ENCODE results near the gene SALL4.
"Not testable (repeated sequence)": the region's sequence is repeated elsewhere in the genome, so short reads cannot be mapped to it uniquely, and the experiment has no call there.

SALL4 gene

DNA sequence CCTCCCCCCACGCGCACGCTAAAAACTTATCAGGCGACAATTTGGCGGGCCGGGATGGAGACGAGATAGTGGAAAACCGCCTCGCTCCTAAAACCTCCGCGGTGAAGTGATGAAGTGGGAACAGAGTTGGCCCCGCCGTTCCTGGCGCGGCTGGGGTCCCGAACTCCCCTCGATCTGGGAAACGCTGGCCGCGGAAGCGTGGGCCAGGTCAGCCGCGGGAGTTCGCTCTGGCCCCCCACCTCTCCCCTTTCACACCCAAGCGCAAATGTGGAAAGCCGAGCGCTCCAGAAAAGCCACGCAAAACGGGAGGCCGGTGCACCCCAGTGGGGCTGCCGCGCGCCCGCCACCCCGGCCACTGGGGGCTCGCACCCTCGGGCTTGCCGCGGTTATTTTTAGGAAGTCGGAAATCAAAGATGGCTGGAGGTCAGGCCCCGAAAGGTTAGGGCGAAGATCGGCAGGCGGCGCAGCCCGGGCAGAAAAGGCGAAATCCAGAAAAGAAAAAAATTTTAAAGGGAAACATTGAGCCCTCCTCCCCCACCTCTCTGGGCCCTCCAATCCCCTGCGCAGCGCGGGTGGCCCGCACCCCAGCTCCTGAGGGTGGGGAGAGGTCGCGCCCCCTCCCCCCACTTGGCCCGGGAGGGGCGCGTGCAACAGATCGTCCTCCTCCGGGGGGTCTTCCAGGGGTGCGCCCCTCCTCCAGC, 1.0 kb downstream of the SALL4 start:
- no peak for DNase-seq (ENCODE audit: low read depth)

DNA sequence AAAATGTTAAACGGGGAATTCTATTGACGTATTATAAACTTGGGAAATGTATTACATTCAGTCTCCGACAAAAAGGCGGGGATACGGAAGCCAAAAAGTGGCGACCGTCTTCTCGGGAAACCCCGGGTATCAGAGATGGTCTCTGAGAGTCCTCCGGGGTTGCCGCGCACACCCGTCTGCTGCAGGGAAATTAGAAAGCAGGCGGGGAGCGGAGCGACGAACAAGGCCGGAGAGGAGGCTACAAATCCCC, 1.5 kb downstream of the SALL4 start:
- DNase-seq (ENCODE audit: low read depth) = no peak

DNA sequence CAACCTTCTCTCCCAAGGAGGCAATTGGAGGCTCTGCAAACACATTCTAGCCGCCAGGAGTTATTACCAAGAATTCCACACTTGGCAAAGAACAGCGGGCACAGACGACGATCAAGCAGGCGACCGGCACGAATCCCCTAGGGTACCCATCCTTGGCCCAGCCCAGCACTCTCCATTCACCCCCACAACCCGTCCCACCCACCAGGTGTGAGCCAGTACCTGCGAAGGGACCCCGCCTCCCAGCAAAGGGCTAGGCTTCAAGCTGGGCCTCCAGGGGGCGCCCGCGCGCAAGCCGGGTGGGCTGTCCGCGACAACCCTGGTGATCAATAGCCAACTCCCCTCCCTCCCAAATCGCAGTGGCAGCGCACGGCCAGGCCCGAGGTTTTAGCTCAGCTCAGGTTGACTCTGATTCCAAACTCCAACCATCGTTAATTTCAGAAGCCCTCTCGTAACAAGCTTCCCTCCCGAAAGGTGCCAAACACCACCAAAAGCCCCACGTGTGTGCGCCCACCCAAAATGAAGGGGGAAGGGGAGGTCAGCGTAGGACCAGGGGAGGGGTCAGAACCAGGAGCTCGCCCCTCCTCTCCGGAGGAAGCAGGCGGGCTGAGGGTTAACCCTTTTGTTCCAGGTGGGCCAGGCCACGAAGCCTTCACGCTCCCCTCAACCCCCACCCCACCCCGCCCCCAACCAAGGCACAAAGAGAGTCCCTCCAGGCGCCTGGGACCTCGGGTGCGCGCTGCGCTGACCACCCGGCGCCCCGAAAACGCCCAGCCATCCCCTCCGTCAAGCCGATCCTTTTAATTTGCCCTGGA, 2.1 kb downstream of the SALL4 start:
- peak; percentile 8 for DNase-seq (ENCODE audit: low read depth)

DNA sequence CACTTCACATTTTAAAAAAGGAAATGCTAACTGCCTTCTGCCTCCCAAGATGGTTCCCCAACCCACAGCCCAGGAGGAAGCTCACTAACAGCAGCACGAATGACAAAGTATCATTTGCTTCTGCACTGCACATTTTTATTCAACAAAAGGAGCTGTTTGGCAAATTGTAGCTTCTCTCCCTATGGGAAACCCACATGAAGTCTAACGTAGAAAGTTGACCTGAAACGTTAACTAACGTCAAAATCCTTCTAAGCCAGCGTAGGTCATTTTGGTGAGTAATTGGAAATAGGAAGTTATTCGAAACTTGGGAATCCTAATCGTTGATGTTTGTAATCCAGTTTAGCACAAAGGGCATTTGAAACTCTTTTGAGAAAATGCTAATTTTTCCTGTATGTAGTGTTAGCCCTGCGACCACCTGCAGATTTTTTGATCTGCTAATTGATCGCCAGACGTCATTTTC, 2.9 kb downstream of the SALL4 start:
- DNase-seq (ENCODE audit: low read depth) = no peak

DNA sequence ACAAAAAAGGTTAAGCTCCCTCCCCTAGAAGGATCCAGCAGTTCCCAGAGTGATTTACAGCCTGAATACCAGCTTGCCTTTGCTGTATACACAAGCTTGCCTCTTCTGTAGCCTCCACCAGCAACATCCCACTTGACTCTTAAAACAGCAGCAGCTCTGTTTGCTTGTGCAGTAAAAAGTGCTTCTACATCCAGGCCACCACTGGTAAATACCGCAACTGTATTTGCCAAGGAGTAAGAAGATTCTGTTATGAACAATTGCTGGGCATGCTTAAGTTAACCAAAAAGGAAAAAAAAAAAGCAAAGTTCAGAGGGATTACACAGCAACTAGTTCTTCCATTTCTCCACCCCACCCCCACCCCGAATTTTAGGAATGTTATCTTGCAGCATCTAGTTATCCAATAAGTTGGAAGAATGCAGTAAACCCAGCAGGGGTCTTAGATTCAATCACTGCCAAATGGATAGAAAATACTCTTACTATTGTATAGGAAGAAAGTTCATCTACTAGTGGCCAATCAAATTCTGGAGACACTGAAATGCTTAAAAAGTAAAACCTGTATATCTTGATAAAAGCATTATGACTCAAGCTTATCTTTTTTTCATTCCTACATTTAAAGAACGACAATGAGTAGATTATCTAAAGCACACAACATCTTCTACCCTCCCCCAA, 4.8 kb downstream of the SALL4 start:
- no peak for DNase-seq (ENCODE audit: low read depth)

DNA sequence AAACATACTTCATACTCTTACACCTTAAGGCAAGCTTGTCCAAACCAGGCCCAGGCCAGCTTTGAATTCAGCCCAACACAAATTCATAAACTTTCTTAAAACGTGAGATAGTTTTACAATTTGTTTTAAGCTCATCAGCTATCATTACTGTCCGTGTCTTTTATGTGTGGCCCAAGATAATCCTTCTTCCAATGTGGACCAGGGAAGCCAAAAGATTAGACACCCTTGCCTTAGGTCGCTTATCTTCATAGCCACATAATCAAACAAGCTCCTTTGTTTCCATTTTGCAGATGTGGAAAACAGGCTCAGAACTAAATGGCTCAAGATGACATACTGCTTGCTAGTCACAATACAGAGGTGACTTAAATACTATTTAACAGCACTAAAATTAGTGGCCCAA, 6.0 kb downstream of the SALL4 start:
- no peak for DNase-seq (ENCODE audit: low read depth)

DNA sequence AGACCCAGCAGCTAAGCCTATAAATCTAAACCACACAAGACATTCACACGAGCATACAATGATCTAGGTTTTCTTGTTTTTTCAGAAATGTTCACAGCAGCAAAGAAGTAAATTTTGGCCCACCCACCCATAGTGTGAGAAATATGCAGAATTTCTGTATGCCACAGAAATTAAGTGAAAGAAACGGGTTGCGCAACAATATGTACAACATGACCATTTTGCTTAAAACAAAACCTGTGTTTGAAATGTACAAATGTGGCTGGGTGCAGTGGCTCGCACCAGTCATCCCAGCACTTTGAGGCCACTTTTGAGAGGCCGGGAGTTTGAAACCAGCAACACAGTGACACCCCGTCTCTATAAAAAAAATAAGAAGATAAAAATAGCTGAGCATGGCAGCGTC, 9.4 kb downstream of the SALL4 start:
- DNase-seq (ENCODE audit: low read depth) = no peak

DNA sequence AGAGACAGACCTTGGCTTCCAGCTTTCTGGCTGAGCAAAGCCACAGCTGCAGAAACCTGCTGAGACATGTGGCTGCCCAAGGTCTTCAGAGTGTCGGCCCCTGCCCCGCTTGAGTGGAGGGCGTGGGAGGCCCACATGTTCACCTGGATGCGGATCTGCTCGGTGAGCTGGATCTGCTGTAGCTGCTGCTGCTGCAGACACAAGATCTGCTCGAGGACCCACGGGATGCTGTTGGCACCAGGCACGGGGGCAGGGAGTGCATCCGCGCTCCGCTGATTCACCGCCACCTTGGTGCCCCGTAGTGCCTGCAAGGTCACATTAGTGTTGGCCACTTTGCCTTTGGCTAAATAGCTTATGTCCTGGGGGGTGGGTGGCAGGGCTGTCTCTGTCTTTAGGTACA, 10.7 kb downstream of the SALL4 start:
- DNase-seq (ENCODE audit: low read depth) = no peak

DNA sequence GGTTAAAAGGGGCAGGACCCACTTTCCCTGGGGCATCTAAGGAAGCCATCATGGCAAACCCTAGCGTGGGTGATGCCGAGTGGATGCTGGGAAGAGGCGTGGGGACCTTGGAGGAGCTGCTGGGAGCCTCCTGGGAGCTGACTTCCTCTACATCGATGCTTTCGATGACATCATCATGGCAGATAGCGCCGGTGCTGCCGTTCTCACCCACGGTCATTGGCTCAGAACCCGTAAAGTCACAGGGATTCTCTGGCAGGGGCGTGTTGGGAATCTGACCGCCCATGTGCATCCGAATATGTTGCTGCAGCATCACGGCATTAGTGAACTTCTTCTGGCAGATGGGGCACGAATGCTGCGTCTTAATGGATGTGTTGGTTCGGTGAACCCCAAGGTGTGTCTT, 12.1 kb downstream of the SALL4 start:
- no peak for DNase-seq (ENCODE audit: low read depth)

DNA sequence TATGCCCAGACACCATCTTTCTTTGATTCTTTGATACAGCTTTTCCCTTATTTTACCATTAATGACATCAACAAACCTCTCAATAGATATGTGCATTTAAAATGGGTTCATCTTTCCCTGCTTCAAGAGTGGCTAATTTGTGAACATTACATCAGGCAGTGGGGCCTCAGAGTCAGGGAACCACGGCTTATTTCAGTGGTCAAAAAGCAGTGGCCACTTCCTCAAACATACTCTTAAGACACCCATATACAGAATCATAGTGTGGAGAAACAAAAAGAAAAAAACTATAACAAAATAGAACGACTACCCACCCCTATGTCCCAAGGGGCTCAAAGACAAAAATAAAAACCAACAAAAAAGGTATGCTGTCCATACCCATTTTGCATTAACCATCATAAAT, 12.9 kb downstream of the SALL4 start:
- no peak for DNase-seq (ENCODE audit: low read depth)

DNA sequence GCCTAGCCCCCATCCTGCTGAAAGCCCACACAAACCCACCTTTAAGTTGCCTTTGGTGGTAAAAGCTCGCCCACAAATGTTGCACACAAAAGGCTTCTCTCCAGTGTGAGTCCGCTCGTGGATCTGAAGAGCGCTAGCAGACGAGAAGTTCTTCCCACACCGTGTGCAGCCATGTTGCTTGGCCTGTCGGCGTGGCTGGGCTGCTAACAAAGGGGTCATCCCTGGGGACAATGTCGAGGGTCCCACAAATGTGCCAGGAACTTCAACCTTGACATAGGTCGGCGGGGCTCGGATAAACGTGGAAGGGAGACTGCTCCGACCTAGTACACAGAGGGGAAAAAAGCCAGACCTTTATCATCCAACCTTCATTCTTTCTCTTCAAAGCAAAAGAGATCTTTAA, 13.5 kb downstream of the SALL4 start:
- DNase-seq (ENCODE audit: low read depth) = no peak

DNA sequence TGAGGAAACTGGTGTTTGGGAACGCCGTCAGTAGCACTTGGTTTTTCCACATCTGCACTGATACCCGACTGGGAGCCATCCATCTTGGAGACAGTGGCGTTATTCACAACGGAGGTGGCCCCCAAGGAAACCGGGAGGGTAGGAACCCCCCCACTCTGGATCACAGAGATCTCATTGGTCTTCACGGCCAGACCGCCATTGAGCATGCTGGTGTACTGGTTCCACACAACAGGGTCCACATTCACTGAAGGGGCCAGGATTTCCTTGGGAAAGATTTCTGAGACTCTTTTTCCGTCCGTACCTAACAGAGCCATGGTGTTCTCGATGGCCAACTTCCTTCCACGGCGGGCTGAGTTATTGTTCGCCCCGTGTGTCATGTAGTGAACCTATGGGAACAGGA, 18.0 kb downstream of the SALL4 start:
- DNase-seq (ENCODE audit: low read depth) = no peak

DNA sequence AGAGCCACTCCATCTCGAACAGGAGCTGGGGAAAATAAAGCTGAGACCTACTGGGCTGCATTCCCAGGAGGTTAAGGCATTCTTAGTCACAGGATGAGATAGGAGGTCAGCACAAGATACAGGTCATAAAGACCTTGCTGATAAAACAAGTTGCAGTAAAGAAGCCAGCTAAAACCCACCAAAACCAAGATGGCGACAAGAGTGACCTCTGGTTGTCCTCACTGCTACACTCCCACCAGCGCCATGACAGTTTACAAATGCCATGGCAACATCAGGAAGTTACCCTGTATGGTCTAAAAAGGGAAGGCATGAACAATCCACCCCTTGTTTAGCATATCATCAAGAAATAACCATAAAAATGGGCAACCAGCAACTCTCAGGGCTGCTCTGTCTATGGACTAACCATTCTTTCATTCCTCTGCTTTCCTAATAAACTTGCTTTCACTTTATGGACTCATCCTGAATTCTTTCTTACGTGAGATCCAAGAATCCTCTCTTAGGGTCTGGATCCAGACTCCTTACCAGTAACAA, 24.0 kb downstream of the SALL4 start:
- not testable (repeated sequence) for DNase-seq (ENCODE audit: low read depth)

DNA sequence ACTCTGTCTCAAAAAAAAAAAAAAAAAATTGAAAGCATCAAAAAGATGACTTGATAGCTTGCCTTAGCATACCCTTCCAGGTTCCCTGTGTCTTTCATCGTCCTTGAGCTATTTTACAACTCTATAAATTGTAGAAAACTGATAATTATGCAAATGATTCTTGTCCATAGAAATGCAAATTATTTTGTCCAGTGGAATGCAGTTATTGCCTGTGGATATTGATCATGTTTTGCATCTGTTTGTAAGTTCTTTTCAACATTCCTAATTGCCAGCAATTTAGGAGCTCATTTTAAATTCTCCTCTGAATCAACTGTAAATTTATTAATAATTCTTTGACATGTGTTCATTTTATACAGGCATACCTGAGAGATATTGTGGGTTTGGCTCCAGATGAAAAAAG, 27.1 kb downstream of the SALL4 start:
- DNase-seq (ENCODE audit: low read depth) = no peak

DNA sequence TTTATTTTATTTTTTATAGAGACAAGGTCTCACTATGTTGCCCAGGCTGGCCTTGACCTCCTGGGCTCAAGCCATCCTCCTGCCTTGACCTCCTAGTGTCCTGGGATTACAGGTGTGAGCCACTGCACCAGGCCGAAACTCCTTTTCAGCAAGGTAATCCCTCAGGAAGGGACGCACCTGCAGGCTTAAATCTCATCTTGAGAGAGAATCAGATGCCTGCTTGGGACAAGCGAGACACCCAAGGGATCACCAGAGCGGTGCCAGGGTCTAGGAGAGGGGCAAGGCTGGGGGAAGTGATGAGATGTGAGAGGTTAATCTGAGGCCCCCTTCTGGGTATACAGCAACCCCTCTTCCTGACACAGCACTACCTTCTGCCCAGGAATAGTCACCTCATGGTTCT, 30.1 kb downstream of the SALL4 start:
- DNase-seq (ENCODE audit: low read depth) = no peak

DNA sequence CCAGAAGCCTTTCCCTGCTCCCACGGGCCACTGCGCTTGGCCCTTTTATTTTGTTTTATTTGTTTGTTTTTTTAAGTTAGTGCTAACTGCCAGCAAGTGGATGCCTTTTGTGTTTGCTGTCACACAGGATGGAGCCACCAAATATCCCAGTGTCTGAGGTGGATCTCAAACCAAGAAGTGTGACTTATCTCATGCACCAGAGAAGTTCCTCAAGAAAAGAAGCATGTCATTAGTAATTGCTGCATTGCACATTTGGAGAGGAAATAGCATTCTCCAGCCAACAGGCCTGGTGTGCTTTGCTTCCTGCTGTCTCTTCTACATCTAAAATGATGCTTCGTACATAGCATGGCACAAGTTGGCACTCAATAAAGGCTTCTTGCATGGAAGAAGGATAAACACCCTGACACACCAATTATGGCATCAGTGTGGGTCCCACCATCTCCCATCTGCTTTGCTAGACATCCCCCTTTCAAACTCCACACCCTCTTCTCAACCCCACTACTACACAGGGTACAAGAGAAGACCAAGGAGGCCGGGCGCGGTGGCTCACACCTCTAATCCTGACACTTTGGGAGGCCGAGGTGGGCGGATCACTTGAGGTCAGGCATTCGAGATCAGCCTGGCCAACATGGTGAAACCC, 32.2 kb downstream of the SALL4 start:
- no peak for DNase-seq (ENCODE audit: low read depth)

DNA sequence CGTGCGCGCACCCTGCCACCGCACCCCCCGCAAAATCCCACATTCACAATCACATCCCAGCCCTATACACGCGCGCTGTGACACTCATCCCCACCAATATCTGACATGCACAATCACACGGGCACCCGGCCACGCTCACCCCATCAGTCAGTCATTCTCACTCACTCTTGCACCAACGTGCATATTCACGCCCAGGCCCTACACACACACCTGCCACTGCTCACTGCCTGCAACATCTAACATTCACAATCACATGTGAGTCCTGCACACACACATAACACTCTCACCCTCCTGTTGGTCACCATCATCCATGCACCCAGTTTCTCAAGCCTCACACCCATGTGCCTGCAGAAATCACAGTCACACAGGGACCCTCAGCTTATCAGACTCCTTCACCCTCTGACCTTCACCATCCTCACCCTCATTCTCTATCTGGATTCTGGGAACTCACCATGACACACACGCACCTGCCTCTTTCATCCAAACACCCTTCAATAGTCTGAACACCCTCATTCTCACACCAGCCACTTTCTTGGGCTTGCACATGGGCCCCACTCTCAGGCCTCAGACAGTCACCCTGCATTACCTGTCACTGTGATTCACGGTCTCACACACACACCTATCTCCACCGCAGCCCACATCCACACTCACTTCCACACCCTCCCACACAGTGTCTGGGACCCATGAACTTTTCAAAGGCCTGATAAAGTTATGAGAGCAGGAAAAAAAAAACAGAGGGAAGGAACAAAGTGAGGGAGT, 33.4 kb downstream of the SALL4 start:
- DNase-seq (ENCODE audit: low read depth) = no peak

DNA sequence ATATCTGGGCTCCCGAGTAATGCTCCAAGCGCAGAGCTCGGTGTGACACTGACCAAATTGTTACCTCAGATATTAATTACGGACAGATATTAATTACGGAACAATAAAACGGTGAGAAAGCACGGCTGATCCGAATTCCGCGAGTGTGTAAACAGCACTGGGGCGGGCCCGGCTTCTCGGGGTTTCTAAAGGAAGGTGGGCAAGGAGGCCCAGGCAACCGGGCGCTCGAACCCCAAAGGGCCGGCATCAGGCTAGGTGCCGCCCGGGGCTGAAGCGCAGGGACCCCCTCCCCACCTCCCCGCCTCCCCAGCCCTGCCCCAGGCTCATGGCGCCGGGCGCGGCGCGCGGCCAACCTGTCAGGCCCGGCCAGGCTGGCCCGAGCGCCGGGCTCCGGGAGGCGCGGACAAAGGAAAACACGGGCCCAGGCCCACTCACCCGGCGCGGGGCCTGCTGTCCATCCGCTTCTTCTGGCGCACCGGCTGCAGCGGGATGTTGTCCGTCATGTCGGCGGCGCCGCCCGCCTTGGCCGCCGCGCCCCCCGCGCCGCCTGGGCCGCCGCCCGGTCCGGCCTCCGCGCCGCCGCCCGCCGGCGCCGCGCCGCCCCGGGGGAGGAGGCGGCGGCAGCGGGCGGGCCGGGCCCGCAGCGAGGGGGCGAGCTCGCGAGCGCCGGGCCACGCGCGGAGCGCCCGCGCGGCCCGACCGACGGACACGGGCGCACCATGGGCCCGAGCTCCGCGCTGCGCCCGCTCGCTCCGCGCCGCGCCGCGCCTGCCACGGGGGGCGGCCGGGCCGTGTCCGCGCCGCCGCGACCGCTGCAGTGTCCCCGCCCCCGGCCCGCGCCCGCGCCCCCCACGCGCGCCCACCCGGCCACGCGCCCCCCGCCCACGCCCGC, 34.2 kb downstream of the SALL4 start, which contains the start of gene ATP9A:
TSS of gene ATP9A (minus strand) at position 524 of the 892 bp plus-strand sequence. CDS start at position 503, 21 bp downstream.
- no peak for DNase-seq (ENCODE audit: low read depth)

DNA sequence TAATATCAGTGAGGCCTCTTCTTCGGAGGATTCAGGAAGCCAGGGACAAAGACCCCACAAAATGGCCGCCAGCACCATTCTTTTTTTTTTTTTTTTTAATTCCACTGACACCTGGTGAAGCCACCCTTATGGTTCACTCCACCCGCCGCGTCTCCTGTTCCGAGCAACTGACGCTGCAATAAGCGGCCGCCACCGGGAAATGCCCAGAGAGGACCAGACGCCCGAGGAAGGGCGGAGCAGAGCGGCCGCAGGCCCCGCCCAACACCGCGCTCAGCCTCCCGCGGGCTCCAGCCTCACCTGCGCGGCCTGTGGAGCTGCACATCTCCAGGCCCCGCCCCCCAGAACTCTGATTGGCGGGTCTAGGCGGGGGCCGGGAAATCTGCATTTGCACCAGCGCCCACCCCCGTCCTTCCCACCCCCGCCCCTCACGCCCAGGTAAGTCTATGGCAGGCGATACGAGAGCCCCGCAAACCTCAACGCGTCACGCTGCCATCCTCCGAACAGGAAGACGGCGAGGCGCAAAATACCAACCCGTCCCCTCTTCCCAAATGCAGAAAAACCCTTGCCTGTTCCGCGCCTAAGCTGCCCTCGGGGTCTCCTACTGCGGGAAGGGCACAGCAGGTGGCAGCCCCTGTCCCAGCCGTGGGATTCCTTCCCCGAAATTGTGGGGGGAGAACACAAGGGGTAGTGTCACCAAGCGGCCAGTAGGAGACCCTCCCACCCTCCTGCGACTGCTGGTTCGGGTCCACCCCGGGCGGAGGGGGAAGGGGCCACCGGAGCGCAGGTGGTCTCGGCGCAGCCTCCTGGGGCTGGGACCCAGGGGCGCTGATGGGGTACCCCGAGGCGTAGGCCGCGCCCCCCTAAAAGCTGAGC, 35.1 kb downstream of the SALL4 start:
- DNase-seq (ENCODE audit: low read depth) = peak; percentile 18

DNA sequence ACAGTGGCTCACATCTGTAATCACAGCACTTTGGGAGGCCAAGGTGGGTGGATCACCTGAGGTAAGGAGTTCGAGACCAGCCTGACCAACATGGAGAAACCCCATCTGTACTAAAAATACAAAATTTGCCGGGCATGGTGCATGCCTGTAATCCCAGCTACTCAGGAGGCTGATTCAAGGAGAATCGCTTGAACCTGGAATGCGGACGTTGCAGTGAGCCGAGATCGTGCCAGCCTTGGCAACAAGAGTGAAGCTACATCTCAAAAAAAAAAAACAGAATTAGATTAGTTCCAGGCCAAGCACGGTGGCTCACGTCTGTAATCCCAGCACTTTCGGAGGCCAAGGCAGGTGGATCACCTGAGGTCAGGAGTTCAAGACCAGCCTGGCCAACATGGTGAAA, 36.9 kb downstream of the SALL4 start:
- DNase-seq (ENCODE audit: low read depth) = not testable (repeated sequence)
